Epithelial cell of proximal tubule (primary cell): ENCODE data around the gene SMURF1. TPM values are rescaled to one million over a fixed set of nuclear protein-coding genes. Genes with fewer than 3 reads are reported as not detected.
"Not testable (repeated sequence)": the region's sequence is repeated elsewhere in the genome, so short reads cannot be mapped to it uniquely, and the experiment has no call there.

Experiments used
- DNase-seq: peaks from one replicate; pipeline ENCODE4 v3.0.0-alpha.2; 2011; ENCODE audit warnings: low read depth
- H3K4me3 ChIP-seq: 2 replicates; pipeline ENCODE4 v1.5.1; 2011; ENCODE audit warnings: low read depth, mild to moderate bottlenecking, low read length
- total RNA-seq: library from RNA; depleted of rRNA; stranded (reverse); fragments of >200 nt; gene quantifications from 2 replicates; pipeline ENCODE4 v1.2.3, GENCODE V29; 2015
- TF ChIP-seq, protein P1 (sequence below): conservative IDR thresholded peaks from 2 replicates; pipeline ENCODE4 v1.5.1; 2012; ENCODE audit warnings: low read depth, mild to moderate bottlenecking, low read length

Gene SMURF1
- total RNA-seq, 1 donor from 2014 or later, result 30.7 TPM

DNA sequence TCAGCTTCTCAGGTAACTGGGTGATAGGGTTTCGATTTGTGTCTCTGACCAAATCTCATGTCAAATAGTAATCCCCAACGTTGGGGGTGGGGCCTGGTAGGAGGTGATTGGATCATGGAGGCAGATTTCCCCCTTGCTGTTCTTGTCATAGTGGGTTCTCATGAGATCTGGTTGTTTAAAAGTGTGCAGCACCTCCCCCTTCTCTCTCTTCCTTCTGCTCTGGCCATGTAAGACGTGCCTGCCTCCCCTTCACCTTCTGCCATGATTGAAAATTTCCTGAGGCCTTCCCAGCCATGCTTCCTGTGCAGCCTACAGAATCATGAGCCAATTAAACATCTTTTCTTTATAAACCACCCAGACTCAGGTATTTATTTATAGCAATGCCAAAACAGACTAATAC lies 21.9 kb upstream of the SMURF1 start:
- DNase-seq, result no peak
- TF ChIP-seq, protein P1, sequence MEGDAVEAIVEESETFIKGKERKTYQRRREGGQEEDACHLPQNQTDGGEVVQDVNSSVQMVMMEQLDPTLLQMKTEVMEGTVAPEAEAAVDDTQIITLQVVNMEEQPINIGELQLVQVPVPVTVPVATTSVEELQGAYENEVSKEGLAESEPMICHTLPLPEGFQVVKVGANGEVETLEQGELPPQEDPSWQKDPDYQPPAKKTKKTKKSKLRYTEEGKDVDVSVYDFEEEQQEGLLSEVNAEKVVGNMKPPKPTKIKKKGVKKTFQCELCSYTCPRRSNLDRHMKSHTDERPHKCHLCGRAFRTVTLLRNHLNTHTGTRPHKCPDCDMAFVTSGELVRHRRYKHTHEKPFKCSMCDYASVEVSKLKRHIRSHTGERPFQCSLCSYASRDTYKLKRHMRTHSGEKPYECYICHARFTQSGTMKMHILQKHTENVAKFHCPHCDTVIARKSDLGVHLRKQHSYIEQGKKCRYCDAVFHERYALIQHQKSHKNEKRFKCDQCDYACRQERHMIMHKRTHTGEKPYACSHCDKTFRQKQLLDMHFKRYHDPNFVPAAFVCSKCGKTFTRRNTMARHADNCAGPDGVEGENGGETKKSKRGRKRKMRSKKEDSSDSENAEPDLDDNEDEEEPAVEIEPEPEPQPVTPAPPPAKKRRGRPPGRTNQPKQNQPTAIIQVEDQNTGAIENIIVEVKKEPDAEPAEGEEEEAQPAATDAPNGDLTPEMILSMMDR, result no peak
- H3K4me3 ChIP-seq, result no peak overlapping the region

DNA sequence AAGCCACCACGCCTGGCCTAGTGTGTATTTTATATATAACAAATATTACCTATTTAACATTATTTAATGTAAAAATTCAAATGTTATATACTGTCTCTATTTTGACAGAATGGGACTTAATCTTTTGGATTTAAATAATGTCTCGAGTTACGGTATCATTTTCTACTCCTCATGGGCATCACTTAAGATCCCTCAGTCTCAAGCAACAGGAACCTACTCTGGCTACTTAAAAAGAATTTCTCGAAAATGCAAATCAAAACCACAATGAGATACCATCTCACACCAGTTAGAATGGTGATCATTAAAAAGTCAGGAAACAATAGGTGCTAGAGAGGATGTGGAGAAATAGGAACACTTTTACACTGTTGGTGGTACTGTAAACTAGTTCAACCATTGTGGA lies 19.8 kb upstream of the SMURF1 start:
- not testable (repeated sequence) for H3K4me3 ChIP-seq

DNA sequence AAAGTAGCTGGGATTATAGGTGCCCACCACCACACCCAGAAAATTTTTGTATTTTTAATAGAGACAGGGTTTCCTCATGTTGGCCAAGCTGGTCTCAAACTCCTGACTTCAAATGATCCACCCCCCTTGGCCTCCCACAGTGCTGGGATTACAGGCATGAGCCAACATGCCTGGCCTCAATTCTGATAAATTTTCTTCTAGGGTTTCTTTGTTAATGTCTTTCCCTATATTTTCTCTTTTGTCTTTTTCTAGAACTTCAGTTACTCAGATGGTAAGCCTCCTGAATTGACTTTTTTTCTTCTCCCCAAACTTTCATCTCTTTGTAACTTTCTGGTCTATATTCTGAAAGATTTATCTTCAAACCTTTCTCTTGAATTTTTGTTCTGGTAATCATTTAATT lies 12.7 kb upstream of the SMURF1 start:
- no peak for DNase-seq
- no peak overlapping the region for H3K4me3 ChIP-seq
- TF ChIP-seq, protein P1, result no peak

More for the DNA sequence above, 19.8 kb upstream of the SMURF1 start:
- not testable (repeated sequence) for DNase-seq

DNA sequence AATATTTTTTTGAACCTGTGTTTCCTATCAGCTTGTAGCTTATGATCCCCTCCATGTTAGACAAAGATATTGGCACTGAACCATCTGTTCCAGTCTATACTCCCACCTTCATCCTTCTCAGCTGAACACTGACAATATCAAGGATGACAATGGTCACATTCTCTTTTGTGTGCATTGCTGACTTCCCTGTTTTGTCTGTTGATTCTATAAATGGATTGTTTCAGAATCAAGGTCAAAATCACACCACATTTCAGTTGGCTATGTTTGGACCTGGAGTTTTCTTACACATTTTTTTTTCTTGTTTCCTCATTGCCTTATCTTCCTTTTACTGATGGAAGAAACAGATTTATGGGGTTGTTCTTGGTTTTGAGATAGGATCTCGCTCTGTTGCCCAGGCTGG lies 11.3 kb upstream of the SMURF1 start:
- no peak for DNase-seq

DNA sequence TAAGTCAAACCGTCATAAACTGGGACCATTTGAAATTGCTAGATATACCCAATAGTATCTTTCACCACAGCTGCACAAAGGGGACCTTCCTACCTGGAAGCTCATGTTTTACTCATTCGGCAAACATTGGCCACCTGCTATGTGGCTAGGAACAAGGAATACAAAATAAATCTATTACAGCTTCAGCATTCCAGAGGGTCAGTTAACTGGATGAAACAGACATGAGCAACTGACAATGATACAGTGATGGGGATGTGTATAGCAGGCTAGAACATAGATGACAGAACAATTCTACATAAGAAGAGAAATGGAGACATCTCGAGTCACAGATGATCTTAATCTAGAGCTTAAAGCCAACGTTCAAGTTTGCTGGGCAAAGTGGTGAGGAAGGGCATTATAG lies 3.1 kb upstream of the SMURF1 start:
- no peak overlapping the region for H3K4me3 ChIP-seq
- DNase-seq, result no peak
- TF ChIP-seq, protein P1, result no peak

More for the DNA sequence above, 11.3 kb upstream of the SMURF1 start:
- TF ChIP-seq, protein P1, result no peak
- H3K4me3 ChIP-seq, result no peak overlapping the region

DNA sequence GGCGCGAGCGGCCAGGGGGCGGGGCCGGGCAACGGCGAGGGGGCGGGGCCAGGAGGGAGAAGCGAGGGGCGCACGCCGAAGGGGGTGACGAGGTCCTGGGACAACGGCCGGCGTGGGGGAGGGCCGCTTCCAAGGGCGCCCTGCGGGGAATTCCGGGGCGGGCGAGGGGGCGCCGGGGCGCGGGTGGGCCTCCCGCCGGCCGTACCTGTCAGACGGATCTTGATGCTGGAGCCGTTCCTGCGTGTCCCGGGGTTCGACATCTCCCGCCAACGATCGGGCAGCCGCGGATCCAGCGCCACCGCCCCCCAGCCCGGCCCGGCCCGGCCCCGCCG lies 421 bp downstream of the SMURF1 start:
- TF ChIP-seq, protein P1, result no peak
- no peak for DNase-seq
- H3K4me3 ChIP-seq, result peak overlapping the region; percentile 68

DNA sequence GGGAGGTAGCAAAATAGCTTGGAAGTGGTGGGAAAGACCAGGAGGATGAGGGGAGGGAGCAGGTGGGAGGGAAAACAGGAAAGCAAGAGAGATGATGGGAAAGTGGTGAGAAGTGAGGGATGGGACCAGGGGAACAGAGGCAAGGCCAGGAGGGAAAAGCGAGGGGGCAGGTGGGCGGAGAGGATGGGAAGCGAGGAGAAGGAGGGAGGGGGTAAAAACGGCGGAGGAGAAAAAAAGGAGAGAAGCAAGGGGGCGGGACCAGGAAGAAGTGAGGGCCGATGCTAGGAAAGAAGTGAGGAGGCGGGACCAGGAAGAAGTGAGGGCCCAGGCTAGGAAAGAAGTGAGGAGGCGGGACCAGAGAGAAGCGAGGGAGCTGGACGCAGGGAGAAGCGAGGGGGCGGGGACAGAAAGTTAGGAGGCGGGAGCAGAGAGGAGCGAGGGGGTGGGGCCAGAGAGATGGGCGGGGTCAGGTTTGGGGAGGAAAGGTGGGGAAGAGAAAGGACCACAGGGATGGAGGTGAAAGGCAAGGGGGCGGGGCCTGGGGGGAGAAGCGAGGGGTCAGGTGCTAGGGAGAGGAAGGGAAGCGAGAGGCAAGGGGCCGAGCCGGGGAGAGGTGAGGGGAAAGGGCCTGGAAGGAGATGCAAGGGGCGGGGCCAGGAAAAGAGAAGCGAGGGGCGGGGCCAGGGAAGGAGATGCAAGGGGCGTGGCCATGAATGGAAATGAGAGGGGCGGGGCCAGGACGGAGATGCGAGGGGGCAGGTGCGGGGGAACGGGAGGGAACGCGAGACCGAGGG lies 984 bp downstream of the SMURF1 start:
- TF ChIP-seq, protein P1, result no peak
- peak overlapping the region; percentile 68 for H3K4me3 ChIP-seq
- DNase-seq, result peak; percentile 73
